IgD-negative memory B cell (primary cell): ENCODE results near the gene ITGB1. TPM values are rescaled to one million over a fixed set of nuclear protein-coding genes. Genes with fewer than 3 reads are reported as not detected.

Source experiments
- H3K27ac Mint-ChIP-seq, 3 donors: one replicate each; pipeline ENCODE4 v1.8.0; 2020 to 2022; ENCODE audit warnings: mild to moderate bottlenecking in 3 of 3, mixed read lengths in 3 of 3, moderate library complexity in 1 of 3
- H3K27me3 Mint-ChIP-seq: one replicate; pipeline ENCODE4 v1.8.0; 2021; ENCODE audit warnings: mixed read lengths
- H3K36me3 Mint-ChIP-seq: one replicate; pipeline ENCODE4 v1.8.0; 2020; ENCODE audit warnings: mild to moderate bottlenecking, mixed read lengths
- H3K4me1 Mint-ChIP-seq, 3 donors: one replicate each; pipeline ENCODE4 v1.8.0; 2020 to 2022; ENCODE audit warnings: mixed read lengths in 3 of 3, mild to moderate bottlenecking in 1 of 3
- H3K4me3 Mint-ChIP-seq, 4 donors: one replicate each; pipeline ENCODE4 v1.8.0; 2020 to 2022; ENCODE audit warnings: mild to moderate bottlenecking in 4 of 4, mixed read lengths in 4 of 4, moderate library complexity in 3 of 4
- H3K9me3 Mint-ChIP-seq, 3 donors: one replicate each; pipeline ENCODE4 v1.8.0; 2020 to 2021; ENCODE audit warnings: mixed read lengths in 3 of 3, mild to moderate bottlenecking in 1 of 3
- polyA plus RNA-seq: library from polyadenylated mRNA; unstranded; fragments of 300-500 nt; fragmentation: Illumina TruSeq; gene quantifications from one replicate; pipeline ENCODE4 v1.2.3, GENCODE V29; 2021

Gene ITGB1
- polyA plus RNA-seq, 1 donor from 2014 or later: 394 TPM

GRCh38 chr10:32882076-32882475, 76.0 kb downstream of the ITGB1 start:
- H3K27me3 Mint-ChIP-seq: no peaks in the 10 kb centered on the region
- peaks cover 5% of the 10 kb centered on the region for H3K36me3 Mint-ChIP-seq
- no peaks in the 10 kb centered on the region for H3K4me1 Mint-ChIP-seq
- H3K27ac Mint-ChIP-seq: peak overlapping the region in 1 of 3 donors; percentile 55
- no peak overlapping the region for H3K4me3 Mint-ChIP-seq
- no peaks in the 10 kb centered on the region for H3K9me3 Mint-ChIP-seq

GRCh38 chr10:32878646-32879045, 79.4 kb downstream of the ITGB1 start:
- Mint-ChIP-seq H3K4me1 (no peaks in the 10 kb centered on the region), H3K9me3 (peaks cover 0 to 2% (median 0%) of the 10 kb centered on the region in 3 donors), H3K36me3 (peaks cover 5% of the 10 kb centered on the region), H3K27ac (no peak overlapping the region), H3K27me3 (no peaks in the 10 kb centered on the region), H3K4me3 (no peak overlapping the region)

DNA sequence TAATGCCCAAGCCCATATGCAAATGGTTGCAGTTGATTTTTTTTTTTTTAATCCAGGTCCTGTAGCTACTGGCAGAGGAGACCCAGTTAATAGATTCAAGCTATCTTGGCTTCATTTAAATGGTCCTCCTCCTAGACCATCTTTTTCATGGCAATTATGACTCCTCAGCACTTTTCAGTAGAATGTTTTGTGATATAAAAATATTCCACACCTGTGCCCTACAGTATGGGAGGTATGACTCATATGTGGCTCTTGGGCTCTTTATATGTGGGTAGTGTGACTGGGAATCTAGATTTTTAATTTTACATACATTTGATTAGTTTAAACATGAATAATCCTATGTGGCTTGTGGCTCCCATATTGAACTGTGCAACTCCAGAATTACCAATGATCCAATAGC, 80.1 kb downstream of the ITGB1 start:
- no peak overlapping the region for H3K4me3 Mint-ChIP-seq
- H3K36me3 Mint-ChIP-seq: peaks cover 5% of the 10 kb centered on the region
- no peaks in the 10 kb centered on the region for H3K27me3 Mint-ChIP-seq
- no peaks in the 10 kb centered on the region for H3K4me1 Mint-ChIP-seq
- H3K27ac Mint-ChIP-seq: no peak overlapping the region
- H3K9me3 Mint-ChIP-seq: peaks cover 0 to 2% (median 0%) of the 10 kb centered on the region in 3 donors

- Mint-ChIP-seq H3K4me3 (no peak overlapping the region), H3K9me3 (peaks cover 0 to 8% (median 0%) of the 10 kb centered on the region in 3 donors), H3K27me3 (no peaks in the 10 kb centered on the region), H3K36me3 (peaks cover 2% of the 10 kb centered on the region), H3K4me1 (no peaks in the 10 kb centered on the region), H3K27ac (no peak overlapping the region)
These were observed 92.9 kb downstream of the ITGB1 start for GRCh38 chr10:32865170-32865569.

GRCh38 chr10:32854435-32854834, 103.6 kb downstream of the ITGB1 start:
- Mint-ChIP-seq H3K27me3 (no peaks in the 10 kb centered on the region), H3K4me3 (no peak overlapping the region), H3K4me1 (no peaks in the 10 kb centered on the region), H3K27ac (no peak overlapping the region), H3K36me3 (no peaks in the 10 kb centered on the region), H3K9me3 (peaks cover 0 to 3% (median 0%) of the 10 kb centered on the region in 3 donors)

GRCh38 chr10:32851301-32851700, 106.7 kb downstream of the ITGB1 start:
- no peaks in the 10 kb centered on the region for H3K27me3 Mint-ChIP-seq
- no peaks in the 10 kb centered on the region for H3K36me3 Mint-ChIP-seq
- H3K4me1 Mint-ChIP-seq: peaks cover 0 to 4% (median 0%) of the 10 kb centered on the region in 3 donors
- H3K4me3 Mint-ChIP-seq: no peak overlapping the region
- H3K9me3 Mint-ChIP-seq: no peaks in the 10 kb centered on the region
- H3K27ac Mint-ChIP-seq: no peak overlapping the region
